Ammon's horn (tissue), 1 donor: ENCODE data around the gene SYS1.

Source experiments
- DNase-seq: peaks from one replicate; pipeline ENCODE4 v3.0.0-alpha.2; 2016; ENCODE audit warnings: low spot score

The SYS1 gene

GRCh38 chr20:45416917-45417316 lies 54.0 kb downstream of the SYS1 start:
- no peak for DNase-seq
